HUDEP-2 (cell line): Measurements from ENCODE around the gene TMIE.

Experiments used
- DNase-seq, 76 experiments: peaks; one replicate each; lab custom pipeline; 2025; ENCODE audit not compliant: unreplicated experiment in 76 of 76; lab: John Stamatoyannopoulos, UW

Gene TMIE, protein sequence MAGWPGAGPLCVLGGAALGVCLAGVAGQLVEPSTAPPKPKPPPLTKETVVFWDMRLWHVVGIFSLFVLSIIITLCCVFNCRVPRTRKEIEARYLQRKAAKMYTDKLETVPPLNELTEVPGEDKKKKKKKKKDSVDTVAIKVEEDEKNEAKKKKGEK

DNA sequence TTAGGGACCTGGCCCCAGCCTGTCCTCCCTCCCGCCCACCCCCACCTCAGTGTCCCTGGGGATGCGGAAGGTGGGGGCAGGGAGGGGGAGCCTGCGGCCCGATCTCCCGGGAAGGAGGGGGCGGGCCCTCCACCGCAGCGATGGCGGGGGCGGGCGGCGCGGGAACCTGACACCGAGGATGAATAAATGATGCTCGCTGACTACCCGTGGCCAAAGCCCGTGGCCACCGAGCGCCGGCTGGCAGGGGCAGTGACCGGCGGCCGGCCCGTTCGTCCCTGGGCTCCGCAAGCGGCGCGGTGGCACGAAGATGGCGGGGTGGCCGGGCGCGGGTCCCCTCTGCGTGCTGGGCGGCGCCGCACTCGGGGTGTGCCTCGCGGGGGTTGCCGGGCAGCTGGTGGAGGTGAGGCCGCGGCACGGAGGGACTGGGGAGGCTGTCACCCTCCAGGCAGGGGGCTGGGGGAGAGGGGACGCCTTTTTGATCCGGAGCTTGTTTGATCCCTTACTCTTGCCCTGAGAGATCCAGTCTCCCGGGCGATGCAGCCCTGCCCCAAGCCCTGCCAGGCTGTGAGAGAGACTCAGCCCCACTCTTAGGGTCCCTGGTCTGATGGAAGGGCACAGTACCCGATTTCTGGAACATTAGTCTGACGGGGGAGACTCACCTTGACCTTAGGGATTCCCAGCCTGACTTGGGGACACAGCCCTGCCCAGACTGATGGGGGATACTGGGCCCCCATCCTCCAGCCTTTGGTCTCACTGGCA is at the start of gene TMIE:
Gene TMIE (plus strand): TSS at position 212 of the 759 bp plus-strand sequence. CDS start 96 bp downstream, at position 308.
- no peak for DNase-seq

DNA sequence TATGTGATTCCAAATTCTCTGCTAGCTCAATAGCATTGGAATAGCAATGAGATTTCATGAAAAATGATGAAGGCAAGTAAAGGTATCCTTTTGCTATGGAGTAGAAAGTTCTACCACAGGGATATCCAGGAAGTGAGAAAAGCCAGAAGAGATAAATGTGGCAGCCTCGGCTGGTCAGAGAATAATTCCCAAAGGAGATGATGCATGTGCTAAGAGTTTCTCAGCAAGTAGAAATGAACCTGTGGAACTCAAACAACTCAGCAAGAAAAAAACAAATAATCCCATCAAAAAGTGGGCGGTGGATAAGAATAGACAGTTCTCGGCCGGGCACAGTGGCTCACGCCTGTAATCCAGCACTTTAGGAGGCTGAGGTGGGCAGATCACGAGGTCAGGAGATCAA is 45.9 kb upstream of the TMIE start:
- no peak for DNase-seq

DNA sequence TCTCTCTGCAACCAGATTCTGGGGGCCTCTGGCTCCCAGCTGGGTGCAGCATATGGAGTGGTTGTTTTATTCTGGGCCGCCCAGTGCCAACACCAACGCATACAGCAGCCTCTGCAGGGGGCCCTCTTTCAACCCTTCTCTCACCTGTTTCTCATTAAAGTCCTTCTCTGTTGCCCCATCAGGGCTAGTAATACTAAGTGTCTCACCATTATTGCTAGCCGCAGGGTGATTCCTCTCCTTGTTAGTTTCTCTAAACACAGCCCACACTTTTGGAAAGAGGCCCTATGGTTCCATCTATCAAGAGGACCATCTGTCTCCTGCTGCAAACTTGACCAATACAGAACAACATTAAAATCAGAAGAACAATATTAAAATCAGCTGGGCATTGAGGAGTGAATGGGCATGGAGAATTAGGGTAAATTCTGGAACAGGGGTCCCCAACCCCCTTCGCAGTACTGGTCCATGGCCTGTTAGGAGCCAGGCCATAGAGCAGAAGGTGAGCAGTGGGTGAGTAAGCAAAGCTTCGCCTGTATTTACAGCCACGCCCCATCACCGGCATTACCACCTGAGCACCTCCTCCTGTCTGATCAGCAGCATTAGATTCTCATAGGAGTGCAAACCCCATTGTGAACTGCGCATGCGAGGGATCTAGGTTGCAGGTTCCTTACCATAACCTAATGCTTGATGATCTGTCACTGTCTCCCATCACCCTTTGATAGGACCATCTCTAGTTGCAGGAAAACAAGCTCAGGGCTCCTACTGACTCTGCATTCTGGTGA is 44.2 kb upstream of the TMIE start:
- no peak for DNase-seq

DNA sequence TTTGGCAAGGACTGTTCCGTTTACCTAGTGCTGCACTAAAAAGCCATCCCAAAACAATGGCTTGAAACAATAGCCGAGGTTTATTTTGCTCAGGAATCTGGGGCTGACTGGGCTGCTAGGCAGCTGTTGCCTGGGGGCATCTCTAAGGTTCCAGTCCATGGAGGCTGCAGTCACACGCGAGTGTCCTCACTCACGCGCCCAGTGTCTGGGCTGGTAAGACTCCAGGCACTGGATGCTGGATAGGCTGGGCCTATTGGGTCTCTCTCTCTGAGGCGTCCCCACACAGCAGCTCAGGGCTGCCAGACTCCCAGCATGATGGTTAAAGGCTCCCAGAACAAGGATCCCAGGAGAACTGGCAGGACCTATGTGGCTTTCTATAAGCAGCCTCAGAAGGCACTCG is 41.9 kb upstream of the TMIE start:
- no peak for DNase-seq

DNA sequence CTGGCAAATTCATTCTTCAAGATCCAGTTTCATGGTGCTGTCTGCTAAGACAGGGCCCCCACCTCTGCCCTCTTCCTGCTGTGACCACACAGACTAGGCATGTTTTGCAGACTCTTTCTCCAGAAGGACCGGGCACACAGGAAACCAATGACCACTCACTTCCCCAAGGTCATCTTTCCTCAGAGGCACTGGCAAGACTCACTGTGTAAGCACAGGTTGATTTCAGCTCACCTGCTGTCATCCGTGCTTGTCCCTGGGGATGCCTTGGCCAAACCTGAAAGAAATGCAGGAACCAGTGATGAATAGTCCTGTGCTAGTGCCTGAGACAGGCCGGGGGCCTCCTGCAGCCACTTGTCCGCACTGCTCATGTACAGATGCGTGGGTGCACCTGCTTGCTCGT is 41.2 kb upstream of the TMIE start:
- no peak for DNase-seq

DNA sequence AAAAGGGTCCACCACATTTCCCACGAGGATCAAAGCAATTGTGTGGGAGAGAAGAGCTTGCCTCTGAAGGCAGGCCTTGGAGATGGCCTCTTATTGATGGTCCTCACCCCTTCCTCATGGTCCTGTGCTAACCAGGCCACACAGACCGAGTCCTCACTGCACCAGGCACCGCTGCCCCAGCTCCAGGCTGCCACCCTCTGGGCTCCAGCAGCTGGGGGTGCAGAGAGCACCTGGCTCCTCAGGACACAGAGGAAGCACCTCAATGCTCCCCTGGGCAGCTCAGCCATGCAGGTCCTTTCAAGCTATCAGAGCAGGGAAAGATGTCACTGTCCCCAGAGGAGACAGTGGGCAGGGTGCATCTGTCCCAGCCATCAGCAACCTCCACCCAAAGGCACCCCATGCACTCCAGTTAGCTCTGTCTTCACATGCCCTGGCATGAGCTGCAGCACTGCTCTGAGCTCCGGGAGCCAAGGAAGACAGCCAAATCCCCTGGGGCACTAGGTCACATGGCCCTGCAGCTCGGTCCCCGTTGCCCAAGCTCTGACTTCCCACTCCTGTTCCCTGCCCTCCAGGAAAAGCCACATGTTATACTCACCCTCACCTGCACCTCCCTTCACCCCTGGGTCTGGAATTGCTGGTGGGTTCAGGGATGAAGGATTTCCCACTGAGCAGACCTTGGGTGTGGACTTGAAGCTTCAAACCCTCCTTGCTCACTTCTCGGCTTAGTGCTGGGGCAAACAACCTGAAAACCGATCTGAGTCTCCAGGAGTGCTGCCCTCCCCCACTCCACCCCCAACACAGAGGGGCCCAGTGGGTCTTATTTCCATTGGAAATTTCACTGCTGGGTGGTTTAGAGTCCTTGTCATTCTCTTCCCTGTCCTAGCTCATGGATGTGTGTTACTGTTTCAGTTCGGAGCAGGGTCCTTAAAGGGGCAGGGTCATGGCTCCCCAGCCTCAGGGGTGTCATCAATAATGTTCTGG is 40.4 kb upstream of the TMIE start:
- no peak for DNase-seq

DNA sequence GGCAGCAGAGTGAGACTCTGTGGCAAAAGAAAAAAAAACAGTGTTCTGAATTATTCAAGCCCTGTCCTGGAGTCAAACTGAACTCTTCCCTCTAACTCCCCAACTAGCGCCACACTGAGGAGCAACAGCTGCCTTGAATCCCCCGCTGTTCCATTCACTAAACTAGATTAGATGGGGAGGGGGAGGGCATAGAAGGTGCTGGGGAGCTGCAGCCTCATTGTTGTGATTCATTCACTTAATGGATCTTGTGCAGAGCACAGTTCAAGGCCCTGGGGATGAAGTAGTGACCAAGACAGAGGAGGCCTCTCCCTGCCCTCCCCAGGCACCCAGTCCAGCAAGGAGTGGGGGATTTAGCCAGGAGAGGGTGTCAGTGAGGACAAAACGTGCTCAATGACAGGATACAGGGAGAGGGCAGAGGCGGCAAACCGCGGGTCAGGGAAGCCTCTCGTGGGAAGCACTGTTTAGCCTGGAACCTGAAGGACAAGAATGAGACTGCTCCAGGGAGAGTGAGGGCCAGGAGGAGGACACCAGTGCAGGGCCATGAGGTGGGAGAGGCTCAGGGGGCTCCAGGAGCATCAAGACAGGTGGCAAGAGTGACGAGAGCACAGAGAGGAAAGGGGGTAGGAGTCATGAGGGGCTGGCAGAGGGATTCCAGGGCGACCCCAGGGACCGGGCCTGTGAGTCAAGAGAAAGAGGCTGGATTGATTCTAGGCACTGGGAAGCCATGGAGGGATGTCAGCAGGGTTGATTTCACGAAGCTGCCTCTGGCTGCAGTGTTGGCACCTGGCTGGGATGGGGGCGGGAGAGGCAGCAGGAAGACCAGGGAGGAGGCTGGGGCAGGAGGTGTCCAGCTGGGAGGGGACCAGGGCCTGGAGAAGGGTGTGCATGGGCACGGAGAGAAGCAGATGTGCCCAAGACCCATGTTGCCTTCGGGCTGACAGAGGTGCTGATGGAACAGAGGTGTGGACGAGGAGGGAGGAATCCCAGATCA is 39.1 kb upstream of the TMIE start:
- no peak for DNase-seq

DNA sequence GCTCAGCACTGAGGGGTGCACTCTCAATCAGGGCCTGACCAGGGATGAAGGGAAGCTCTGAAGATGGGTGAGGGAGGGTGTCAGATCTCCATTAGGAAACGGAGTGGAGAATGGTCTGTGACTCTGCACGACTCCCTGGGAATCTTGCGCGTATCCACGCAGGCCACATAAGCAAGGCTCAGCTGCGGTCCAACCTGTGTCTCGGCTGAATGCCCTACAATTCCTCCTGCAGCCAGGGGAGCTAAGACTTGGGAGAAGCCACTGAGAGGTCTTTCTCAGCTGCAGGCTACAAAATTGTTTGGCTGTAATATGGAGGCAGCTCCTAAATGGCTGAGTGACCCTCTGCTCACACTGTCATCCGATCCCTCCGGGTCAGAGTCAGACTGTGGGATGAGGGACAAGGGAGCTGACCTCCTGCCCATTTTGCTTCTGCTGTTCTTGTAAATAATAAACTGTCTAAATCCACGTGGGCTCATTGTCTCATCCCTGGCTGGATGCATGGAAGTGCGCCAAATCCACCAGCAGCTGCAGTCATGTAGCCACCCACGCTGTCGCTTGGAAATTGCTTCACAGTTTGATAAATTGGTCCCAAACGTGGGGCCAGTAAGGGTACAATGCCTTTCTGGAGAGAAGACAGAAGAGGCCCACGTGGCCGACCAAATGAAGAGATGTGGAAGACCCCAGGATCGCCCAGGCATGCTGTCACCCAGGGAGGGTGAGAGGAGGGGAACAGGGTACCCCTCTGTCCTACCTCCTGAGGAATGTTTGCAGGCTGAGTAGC is 38.2 kb upstream of the TMIE start:
- DNase-seq: no peak

DNA sequence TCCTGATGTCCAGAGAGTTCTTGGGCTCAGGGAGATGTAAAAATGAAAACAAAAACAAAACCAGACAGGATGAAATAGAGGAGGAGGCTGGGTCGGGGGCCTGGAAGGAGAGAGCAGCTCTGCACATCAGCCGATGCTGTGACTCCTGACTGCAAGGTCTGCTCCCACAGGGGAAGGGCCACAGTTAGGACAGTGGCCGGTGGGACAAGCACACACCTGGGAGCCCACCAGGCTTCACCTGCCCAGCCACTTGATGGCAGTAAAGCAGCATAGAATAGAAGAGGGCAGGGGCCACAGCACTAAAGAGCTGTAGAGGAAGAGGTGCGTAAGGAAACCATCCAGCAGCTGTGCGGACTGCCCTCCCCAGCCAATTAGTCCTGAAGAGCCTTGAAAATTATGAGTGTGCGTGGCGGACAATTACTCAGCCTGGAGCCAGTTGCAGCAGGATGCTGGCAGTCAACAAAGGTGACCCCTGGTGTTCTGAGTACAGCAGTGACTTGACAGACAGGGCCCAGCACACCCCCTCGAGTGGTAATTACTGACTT is 37.5 kb upstream of the TMIE start:
- no peak for DNase-seq

DNA sequence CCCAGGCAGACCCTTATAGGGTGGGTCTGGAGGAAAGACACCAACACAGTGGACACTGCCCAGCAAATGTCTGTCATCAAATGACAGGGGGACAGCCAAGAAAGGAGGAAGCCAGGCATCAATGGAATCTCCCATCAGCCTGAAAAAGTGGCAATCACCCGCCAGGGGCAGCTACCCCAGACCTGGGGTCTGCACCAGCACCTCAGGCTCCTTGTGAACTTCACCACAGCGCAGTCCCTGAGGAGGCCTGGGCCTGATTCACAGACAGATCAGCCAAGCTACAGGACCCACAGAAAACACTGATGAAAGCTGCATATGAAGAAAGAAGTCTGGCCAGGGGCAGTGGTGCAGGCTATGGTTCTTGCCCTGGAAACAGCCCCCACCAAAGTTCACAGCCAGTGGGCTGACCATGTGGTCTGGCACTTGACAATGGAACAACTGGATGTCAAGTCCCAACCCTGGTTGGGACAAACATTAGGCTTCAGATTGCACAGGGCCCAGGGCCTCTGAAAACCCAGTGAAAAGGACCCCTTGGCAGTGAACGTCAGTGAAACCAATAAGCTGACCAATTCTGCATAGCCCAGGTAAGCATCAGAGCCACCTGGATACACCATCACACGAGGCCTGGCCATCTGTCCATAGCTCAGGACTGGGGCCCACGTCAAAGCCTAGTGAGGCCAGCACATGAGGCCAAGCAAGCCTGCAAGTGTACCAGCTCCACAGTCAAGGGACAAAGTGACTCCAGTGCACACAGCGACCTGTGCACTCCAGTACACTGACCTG is 36.8 kb upstream of the TMIE start:
- DNase-seq: no peak

DNA sequence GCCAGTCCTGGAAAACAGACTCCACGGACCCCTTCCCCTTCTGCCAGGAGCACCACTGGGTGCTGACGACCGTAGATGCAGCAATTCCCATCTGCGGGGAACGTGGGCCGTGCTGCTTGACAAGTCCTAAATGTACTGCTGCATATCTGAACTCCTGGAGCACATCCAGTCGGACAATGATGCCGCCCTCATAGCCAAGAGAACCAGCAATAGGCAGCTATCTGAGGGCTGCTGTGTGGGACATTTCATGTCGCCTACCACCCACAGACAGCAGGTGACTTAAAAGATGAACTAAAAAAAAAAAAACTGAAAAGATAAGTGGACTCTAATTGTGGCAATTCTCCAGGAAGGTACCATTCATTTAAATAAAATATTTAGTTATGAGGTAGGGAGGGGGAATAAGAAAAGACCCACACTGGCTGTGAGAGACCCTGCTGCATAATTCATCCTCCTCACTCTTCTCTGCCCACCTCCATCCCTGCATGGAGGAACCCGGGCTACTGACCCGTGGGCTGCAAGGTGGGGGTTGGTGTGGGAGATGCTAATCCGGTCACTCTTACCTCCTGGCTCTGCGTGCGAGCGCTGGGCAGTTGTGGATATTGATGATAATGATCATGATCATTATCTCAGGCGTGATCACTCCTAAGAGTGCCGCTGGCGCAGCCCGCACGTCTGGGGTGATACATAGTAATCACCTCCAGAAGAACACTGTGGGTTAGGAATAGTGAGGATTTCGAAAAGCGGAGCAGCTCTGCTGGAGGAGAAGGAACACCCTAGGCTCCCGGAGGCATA is 36.0 kb upstream of the TMIE start:
- no peak for DNase-seq

DNA sequence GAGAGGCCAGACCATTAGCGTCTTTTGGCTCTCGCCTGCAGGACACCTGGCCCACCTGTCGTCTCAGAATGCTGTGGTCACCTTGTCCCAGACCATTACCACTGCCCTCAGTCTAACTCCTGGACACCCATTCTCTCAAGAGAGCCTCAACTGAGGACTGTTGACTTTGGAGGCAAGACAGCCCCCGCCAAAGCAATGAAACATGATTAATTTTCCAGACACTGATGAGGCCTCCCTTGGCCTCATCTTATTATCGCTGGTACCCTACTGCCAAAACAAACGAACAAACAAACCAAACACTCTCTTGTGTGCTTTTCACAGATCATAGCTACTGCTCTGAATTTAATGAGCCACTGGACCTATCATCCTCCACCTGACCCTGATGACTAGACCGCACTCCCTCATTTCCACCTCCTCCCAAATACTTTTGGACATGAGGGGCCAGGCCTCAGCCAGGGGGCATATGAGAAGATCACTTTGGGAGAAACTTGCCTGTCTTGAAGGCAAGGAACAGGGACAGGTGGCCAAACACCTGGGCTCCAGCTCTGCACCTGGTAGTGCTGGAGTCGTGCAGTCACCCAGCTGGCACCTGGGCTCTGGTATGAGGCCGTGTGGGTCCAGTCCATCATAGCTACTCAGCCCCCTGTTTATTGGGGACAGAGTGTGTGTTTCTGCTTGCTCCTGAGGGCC is 35.3 kb upstream of the TMIE start:
- no peak for DNase-seq

DNA sequence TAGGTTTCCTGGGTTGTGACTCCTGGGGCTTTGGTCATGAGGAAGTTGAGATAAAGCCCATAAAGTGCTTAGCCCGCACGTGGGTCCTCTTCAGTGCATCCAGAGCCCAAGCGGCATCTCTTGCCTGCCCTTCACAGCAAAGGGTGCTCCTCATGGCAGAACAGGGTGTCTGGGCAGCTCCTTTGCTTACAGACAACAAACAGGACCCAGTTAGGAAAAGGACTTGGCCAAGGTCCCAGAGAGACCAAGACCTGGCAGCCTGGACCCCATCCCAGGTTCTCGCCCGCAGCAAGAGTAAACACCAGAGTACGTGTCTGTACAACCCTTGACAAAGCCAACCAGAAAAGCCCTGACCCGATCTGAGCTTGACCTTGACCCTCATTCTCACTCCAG is 34.7 kb upstream of the TMIE start:
- no peak for DNase-seq

DNA sequence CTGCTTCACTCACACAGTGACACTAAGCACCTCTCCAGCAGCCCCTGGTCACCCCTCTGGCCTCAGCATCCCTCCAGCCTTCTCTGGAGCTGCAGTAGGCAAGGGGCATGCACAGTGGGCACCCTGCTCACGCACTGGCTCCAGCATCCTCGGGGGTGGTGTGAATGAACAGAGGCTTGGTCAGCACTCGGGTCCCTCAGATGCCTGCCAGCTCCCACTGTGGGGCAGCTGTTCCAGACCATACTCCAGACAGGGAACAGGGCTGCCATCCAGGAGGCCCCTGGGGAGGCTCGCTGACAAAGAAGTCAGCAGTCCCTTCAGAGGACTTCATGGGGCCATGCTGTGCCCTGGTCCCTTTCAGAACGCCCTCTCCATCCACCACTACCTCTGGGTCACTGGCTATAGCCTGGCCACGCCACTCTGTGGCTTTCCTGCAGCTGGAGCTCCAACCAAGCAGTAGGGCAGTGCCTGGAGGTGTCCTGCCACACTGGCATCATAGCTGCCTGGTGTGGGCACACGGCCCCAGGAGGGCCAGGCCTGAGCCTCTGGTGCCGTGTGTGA is 34.1 kb upstream of the TMIE start:
- DNase-seq: no peak

DNA sequence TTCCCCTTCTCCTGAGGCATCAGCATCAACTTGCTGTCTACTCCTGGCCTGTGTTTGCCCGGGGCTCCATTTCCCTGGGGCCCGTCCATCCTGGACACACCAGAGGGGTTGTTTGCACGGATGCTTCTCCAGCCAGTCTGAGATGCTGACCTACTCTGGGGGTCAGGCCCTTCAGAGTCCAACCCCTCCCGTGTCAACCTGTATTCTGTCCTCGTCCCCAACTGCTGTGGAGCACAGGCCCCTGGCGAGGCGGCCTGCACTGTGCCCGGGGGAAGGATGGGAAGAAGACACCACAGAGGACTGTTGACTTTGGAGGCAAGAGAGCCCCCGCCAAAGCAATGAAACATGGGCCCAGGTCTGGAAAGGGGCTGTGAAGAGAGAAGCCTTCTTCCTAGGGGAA is 33.5 kb upstream of the TMIE start:
- no peak for DNase-seq

DNA sequence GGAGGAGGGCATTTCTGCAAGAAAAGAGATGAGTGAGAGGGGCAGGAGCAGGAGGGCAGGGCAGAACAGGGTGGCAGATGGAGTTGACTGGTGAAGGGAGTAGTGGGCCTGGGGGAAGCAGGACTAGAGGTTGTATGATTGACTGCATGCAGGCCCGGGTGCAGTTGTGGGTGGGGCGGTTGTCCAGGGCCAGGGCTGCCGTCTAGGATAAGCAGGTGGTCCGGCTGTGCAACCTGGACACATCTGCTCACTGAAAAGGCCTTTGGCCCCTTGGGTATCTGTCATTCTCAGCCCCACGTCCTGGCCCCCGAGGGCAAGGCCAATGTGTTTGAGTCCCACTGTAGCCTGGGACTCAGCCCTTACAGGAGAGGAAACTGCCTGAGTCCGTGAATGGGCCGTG is 33.1 kb upstream of the TMIE start:
- DNase-seq: no peak
